CD1c-positive myeloid dendritic cell (primary cell): ENCODE results near the gene RARB.

Source experiments
- DNase-seq: peaks from one replicate; pipeline ENCODE4 v3.0.0-alpha.2; 2016; ENCODE audit errors: extremely low spot score

Gene RARB

GRCh38 chr3:25578059-25578458, 150.0 kb downstream of the RARB start:
- no peak for DNase-seq

- no peak for DNase-seq
Observed at GRCh38 chr3:25580534-25580933, 152.5 kb downstream of the RARB start.

- no peak for DNase-seq
Observed at GRCh38 chr3:25581335-25581734, 153.3 kb downstream of the RARB start.

GRCh38 chr3:25581823-25582222, 153.8 kb downstream of the RARB start:
- DNase-seq: no peak

- DNase-seq: no peak
Observed at GRCh38 chr3:25582242-25582641, 154.2 kb downstream of the RARB start.

- DNase-seq: no peak
Observed at GRCh38 chr3:25583343-25583742, 155.3 kb downstream of the RARB start.

GRCh38 chr3:25584011-25584789, 156.1 kb downstream of the RARB start:
- DNase-seq: no peak

GRCh38 chr3:25585361-25586166, 157.5 kb downstream of the RARB start:
- no peak for DNase-seq

GRCh38 chr3:25586167-25586505, 158.1 kb downstream of the RARB start:
- DNase-seq: no peak

- no peak for DNase-seq
Observed at GRCh38 chr3:25586553-25586952, 158.5 kb downstream of the RARB start.

GRCh38 chr3:25587094-25587493, 159.0 kb downstream of the RARB start:
- DNase-seq: no peak

- DNase-seq: no peak
Observed at GRCh38 chr3:25587526-25587925, 159.5 kb downstream of the RARB start.

- no peak for DNase-seq
Observed at GRCh38 chr3:25587975-25588374, 159.9 kb downstream of the RARB start.

GRCh38 chr3:25588441-25589103, 160.5 kb downstream of the RARB start:
- DNase-seq: no peak

GRCh38 chr3:25589104-25589782, 161.2 kb downstream of the RARB start:
- no peak for DNase-seq

GRCh38 chr3:25589783-25590258, 161.8 kb downstream of the RARB start:
- no peak for DNase-seq

- DNase-seq: no peak
Observed at GRCh38 chr3:25592510-25592968, 164.5 kb downstream of the RARB start.

GRCh38 chr3:25593001-25593400, 164.9 kb downstream of the RARB start:
- DNase-seq: no peak

GRCh38 chr3:25594007-25594502, 166.0 kb downstream of the RARB start:
- peak; percentile 43 for DNase-seq

- DNase-seq: no peak
Observed at GRCh38 chr3:25597535-25598101, 169.6 kb downstream of the RARB start.

GRCh38 chr3:25603703-25604102, 175.6 kb downstream of the RARB start:
- DNase-seq: peak; percentile 86
